Measurements from ENCODE around the gene IFNGR1. TPM values are rescaled to one million over a fixed set of nuclear protein-coding genes. Genes with fewer than 3 reads are reported as not detected.
A peak's percentile ranks its signal among the peaks of the same experiment; 100 is the strongest.

The IFNGR1 gene
- total and polyA plus RNA-seq, 12 donors = 55.8 to 132 (median 78.7) TPM

DNA sequence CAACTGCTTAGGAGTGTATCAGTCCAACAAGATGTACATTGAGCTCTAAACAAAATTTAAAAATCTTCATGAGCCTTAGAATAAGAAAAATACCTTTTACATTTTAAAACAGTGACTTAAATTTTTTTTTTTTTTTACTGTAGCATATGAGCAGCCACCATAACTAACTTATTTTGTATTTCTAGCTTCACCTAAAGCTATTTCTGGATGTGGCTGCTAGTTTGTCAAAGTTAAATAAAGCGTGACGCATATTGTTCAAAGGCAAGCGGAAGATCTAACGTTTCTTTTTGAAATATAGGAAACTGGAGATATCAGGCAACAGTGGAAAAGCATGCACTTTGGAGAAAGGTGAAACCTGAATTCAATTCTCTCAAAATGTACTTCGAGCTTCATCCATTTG lies 42.5 kb downstream of the IFNGR1 start:
- Histone ChIP-seq H3K4me1 (peaks cover 0 to 11% (median 0%) of the 10 kb centered on the region in 9 donors), H3K9me3 (peaks cover 0 to 17% (median 8%) of the 10 kb centered on the region in 11 donors), H3K36me3 (no peaks in the 10 kb centered on the region), H3K27me3 (no peaks in the 10 kb centered on the region), H3K4me3 (no peak overlapping the region), H3K27ac (no peak overlapping the region)
- ATAC-seq = no peak
- DNase-seq = no peak
- 87 to 93% methylated on average over 5 of the region's 5 CpGs for WGBS, 2 donors
- TF ChIP-seq, protein P1, sequence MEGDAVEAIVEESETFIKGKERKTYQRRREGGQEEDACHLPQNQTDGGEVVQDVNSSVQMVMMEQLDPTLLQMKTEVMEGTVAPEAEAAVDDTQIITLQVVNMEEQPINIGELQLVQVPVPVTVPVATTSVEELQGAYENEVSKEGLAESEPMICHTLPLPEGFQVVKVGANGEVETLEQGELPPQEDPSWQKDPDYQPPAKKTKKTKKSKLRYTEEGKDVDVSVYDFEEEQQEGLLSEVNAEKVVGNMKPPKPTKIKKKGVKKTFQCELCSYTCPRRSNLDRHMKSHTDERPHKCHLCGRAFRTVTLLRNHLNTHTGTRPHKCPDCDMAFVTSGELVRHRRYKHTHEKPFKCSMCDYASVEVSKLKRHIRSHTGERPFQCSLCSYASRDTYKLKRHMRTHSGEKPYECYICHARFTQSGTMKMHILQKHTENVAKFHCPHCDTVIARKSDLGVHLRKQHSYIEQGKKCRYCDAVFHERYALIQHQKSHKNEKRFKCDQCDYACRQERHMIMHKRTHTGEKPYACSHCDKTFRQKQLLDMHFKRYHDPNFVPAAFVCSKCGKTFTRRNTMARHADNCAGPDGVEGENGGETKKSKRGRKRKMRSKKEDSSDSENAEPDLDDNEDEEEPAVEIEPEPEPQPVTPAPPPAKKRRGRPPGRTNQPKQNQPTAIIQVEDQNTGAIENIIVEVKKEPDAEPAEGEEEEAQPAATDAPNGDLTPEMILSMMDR (IDR thresholded peaks at IDR 0.05) = no peak
- intact Hi-C loops (cut with DNase I) = no loop called here

DNA sequence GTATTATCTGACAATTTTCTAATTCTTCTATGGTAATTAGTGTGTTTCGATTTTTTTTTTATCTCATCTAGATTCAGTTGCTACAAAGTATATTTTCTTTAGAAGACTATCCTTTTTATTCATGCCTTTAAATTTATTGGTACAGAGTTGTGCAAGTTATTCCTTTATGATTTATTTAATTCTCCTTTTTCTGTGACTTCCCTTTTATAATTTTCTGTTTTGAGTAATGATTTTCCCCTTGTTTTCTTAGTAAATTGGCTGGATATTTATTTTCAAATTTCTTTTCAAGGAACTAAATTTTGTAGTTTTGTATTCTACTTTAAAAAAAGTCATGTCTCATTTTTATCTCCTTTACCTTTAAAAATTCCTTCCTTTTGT lies 43.3 kb downstream of the IFNGR1 start:
- H3K27me3 ChIP-seq = no peaks in the 10 kb centered on the region
- WGBS, 2 donors = 87 to 91% methylated on average over 1 of the region's 1 CpG

DNA sequence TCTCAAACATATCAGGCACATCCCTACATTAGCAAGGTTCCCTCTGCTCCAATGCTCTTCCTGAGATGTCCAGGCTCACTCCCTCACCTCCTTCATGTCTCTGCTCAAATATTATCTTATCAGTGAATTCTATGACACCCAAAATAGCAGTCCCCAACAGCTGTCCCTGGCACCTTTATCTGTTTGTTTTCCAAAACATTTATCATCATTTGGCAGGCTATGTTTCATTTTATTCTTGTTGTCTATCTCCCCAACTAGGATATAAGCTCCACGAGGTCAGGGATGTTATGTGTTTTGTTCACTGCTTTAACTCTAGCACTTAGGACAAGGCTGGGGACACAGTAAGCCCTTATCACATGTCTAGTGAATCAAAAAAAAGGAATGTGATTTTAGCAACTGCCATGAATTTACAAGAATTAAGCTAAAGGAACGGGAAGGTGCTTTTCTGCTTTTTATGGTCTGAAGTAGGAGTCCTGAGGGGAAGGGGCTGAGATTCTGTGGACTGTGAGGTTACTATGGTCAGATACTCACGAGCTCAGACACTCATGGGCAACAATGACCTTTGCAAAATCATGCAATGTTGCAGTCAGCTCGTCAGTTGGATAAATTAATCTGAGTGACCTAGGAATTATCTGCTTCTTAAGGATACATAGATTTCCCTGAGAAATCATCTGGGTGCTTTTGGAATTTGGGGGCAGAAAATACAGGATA lies 43.9 kb downstream of the IFNGR1 start:
- WGBS, 2 donors = 21 to 32% methylated on average over 4 of the region's 4 CpGs
- no peak overlapping the region for H3K4me3 ChIP-seq
- peaks cover 0 to 15% (median 0%) of the 10 kb centered on the region in 9 donors for H3K4me1 ChIP-seq
- intact Hi-C loops (cut with DNase I) = no loop called here
- DNase-seq = no peak
- no peaks in the 10 kb centered on the region for H3K27me3 ChIP-seq
- ATAC-seq = peak in 6 of 8 donors; percentile 69 to 88 (median 78)
- TF ChIP-seq, protein P1 (IDR thresholded peaks at IDR 0.05) = no peak
- no peaks in the 10 kb centered on the region for H3K36me3 ChIP-seq
- H3K27ac ChIP-seq = peak overlapping the region in 6 of 10 donors; percentile 17 to 66 (median 53)
- peaks cover 0 to 3% (median 0%) of the 10 kb centered on the region in 11 donors for H3K9me3 ChIP-seq

More for the DNA sequence above, 43.3 kb downstream of the IFNGR1 start:
- peak overlapping the region in 4 of 10 donors; percentile 23 to 57 (median 53) for H3K27ac ChIP-seq
- TF ChIP-seq, protein P1 (IDR thresholded peaks at IDR 0.05) = no peak
- DNase-seq (no peak), ATAC-seq (no peak)
- H3K4me3 ChIP-seq = no peak overlapping the region
- intact Hi-C loops (cut with DNase I) = no loop called here
- H3K4me1 ChIP-seq = peaks cover 0 to 11% (median 0%) of the 10 kb centered on the region in 9 donors
- H3K9me3 ChIP-seq = peaks cover 0 to 9% (median 0%) of the 10 kb centered on the region in 11 donors
- H3K36me3 ChIP-seq = no peaks in the 10 kb centered on the region

DNA sequence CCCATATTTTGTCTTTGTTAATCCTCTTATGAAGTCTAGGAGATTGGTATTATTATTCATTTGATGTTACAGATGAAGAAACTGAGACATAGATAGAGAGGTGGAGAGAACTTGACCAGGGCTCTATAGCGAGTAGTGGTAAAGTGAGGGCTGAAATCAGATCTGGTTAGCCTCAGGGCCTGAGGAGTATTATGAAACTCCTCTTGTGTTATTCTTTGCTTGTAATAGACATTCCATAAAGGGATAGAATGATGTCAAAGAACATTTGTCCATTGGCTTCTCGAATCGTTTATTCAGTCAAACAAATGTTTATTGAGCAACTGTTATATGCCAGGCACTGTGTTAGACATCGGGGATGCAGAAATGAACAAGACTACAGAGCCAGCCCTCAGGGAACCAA lies 45.7 kb downstream of the IFNGR1 start, which contains the start of gene IL22RA2:
Gene IL22RA2 (minus strand): TSS at position 144 of the 400 bp plus-strand sequence. CDS start 11,895 bp downstream, outside the sequence.
- TF ChIP-seq, protein P1 (IDR thresholded peaks at IDR 0.05) = no peak
- no peak within 1 kb of the TSS for H3K4me3 ChIP-seq
- peak within 1 kb of the TSS in 2 of 10 donors; percentile 55 to 57 for H3K27ac ChIP-seq
- DNase-seq = no peak
- intact Hi-C loops (cut with DNase I) = no loop called here
- peaks cover 0 to 5% (median 0%) of the 10 kb centered on the region in 11 donors for H3K9me3 ChIP-seq
- 94 to 95% methylated on average over 4 of the region's 4 CpGs for WGBS, 2 donors
- ATAC-seq = no peak
- no peaks in the 10 kb centered on the region for H3K27me3 ChIP-seq
- no peaks in the 10 kb centered on the region for H3K36me3 ChIP-seq
- peaks cover 0 to 18% (median 0%) of the 10 kb centered on the region in 9 donors for H3K4me1 ChIP-seq
